Colonic mucosa (tissue), 4 donors: Measurements from ENCODE around the gene RYR1. TPM values are rescaled to one million over a fixed set of nuclear protein-coding genes. Genes with fewer than 3 reads are reported as not detected.
A peak's percentile ranks its signal among the peaks of the same experiment; 100 is the strongest.

ENCODE experiments used
- DNase-seq: peaks from one replicate; pipeline ENCODE4 v3.0.0-alpha.2; 2020
- H3K27ac ChIP-seq: fragments of 200-600 bp; one replicate; pipeline ENCODE4 v1.8.0; 2021
- H3K27me3 ChIP-seq: fragments of 200-600 bp; one replicate; pipeline ENCODE4 v1.8.0; 2021
- H3K36me3 ChIP-seq: fragments of 200-600 bp; one replicate; pipeline ENCODE4 v1.8.0; 2021
- H3K4me1 ChIP-seq: fragments of 200-600 bp; one replicate; pipeline ENCODE4 v1.8.0; 2021; ENCODE audit warnings: mild to moderate bottlenecking
- H3K4me3 ChIP-seq: fragments of 200-600 bp; one replicate; pipeline ENCODE4 v1.8.0; 2021
- H3K9ac ChIP-seq, 2 donors: one replicate each; pipeline ENCODE4 v1.7.0; 2013; ENCODE audit warnings: control low read depth in 2 of 2, low read depth in 2 of 2, low read length in 2 of 2
- H3K9me3 ChIP-seq: fragments of 200-600 bp; one replicate; pipeline ENCODE4 v1.8.0; 2021
- intact Hi-C: fragments of 100-400 bp; cut with DNase I; formaldehyde crosslinking; loops from one replicate; pipeline ENCODE4 v1.14.1; 2022
- total RNA-seq, 2 donors: library from RNA; stranded (reverse); fragmentation: NEBNext Ultra II Directional in 1 of 2; extraction: Animal tissue kit (Norgen Biotek cat#: 25700) in 1 of 2; gene quantifications; one replicate each; pipeline ENCODE4 v1.2.1, GENCODE V29; 2021
- TF ChIP-seq, protein P1 (sequence below): fragments of 200-600 bp; IDR thresholded peaks from one replicate; pipeline ENCODE4 v1.8.0; 2022; ENCODE audit warnings: antibody characterized with exemption, mild to moderate bottlenecking
- donor health status: healthy.
- donor health status: DM: no; HTN: no; CAD: no.
- donor health status: DM: no; HTN: no; CAD: no.

The RYR1 gene
- total RNA-seq, 2 donors from 2014 or later = 0.64 to 0.89 TPM

GRCh38 chr19:38617283-38617763 is 183.8 kb downstream of the RYR1 start:
- TF ChIP-seq, protein P1, sequence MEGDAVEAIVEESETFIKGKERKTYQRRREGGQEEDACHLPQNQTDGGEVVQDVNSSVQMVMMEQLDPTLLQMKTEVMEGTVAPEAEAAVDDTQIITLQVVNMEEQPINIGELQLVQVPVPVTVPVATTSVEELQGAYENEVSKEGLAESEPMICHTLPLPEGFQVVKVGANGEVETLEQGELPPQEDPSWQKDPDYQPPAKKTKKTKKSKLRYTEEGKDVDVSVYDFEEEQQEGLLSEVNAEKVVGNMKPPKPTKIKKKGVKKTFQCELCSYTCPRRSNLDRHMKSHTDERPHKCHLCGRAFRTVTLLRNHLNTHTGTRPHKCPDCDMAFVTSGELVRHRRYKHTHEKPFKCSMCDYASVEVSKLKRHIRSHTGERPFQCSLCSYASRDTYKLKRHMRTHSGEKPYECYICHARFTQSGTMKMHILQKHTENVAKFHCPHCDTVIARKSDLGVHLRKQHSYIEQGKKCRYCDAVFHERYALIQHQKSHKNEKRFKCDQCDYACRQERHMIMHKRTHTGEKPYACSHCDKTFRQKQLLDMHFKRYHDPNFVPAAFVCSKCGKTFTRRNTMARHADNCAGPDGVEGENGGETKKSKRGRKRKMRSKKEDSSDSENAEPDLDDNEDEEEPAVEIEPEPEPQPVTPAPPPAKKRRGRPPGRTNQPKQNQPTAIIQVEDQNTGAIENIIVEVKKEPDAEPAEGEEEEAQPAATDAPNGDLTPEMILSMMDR = no peak
- Histone ChIP-seq H3K27me3 (no peaks in the 10 kb centered on the region), H3K36me3 (no peaks in the 10 kb centered on the region), H3K4me3 (peak overlapping the region; percentile 97), H3K9me3 (no peaks in the 10 kb centered on the region), H3K4me1 (peaks cover 7% of the 10 kb centered on the region), H3K27ac (peak overlapping the region; percentile 24), H3K9ac (peak overlapping the region in 1 of 2 donors; percentile 54)
- DNase-seq = no peak
- intact Hi-C loops = loop anchor here (10.0 kb wide), 1 partner anchor 213 kb away; the partner anchor contains the start of gene FAM98C

GRCh38 chr19:38617764-38618589 is 184.5 kb downstream of the RYR1 start, which contains the start of gene MAP4K1:
MAP4K1 (minus strand) TSS chr19:38617953; CDS start chr19:38617895, 58 bp downstream.
- Histone ChIP-seq H3K4me3 (peak within 1 kb of the TSS; percentile 97), H3K9ac (peak within 1 kb of the TSS; percentile 74 to 99), H3K9me3 (no peaks in the 10 kb centered on the region), H3K36me3 (no peaks in the 10 kb centered on the region), H3K27ac (peak within 1 kb of the TSS; percentile 78), H3K4me1 (peaks cover 7% of the 10 kb centered on the region), H3K27me3 (no peaks in the 10 kb centered on the region)
- peak; percentile 63 for DNase-seq
- TF ChIP-seq, protein P1 = no peak
- intact Hi-C loops = loop anchor here (10.0 kb wide), 1 partner anchor 213 kb away; the partner anchor contains the start of gene FAM98C

DNA sequence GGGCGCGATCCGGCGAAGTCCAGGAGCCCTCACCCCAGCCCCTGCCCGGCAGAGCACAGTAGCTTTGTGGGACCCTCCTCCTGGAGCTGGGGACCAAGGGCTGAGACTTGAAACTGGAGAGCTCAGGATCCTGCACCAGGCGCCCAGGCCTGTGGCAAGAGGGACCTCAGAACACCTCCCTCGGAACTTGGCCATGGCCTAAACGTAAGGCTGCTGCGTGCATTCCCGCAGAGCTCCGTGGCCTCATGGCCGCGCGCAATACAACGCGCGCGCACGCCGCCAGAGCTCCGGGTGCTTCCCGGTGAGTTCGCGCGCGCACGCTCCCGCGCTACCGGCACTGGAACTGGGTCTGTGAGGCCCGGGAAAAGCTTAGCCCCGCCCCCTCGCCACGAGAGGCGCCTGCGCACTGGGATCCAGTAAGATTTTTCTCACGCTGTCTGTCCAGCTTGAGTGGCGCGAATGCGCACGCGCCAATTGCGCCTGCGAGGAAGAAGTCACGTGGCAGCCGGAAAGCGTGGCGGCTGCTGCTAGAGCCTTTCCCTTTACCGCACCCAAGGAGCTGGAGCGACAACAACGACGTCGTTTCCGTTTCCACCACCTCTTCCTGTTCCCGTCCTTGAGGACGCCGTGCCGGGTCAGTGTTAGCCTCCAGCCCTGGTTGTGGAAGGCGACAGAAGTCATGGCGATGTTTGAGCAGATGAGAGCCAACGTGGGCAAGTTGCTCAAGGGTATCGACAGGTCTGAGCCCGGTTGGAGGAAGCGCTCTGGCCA is 185.3 kb downstream of the RYR1 start, which contains the start of gene EIF3K:
TSS of gene EIF3K (plus strand) at position 599 of the 771 bp plus-strand sequence. CDS start at position 680, 81 bp downstream.
- TF ChIP-seq, protein P1 = no peak
- Histone ChIP-seq H3K27me3 (no peaks in the 10 kb centered on the region), H3K9me3 (no peaks in the 10 kb centered on the region), H3K27ac (peak within 1 kb of the TSS; percentile 78), H3K9ac (peak within 1 kb of the TSS; percentile 99), H3K4me1 (peaks cover 7% of the 10 kb centered on the region), H3K4me3 (peak within 1 kb of the TSS; percentile 97), H3K36me3 (peaks cover 1% of the 10 kb centered on the region)
- DNase-seq = peak; percentile 100
- intact Hi-C loops = loop anchor here (10.0 kb wide), 1 partner anchor 214 kb away; the partner anchor contains the start of gene FAM98C

GRCh38 chr19:38619361-38620174 is 186.1 kb downstream of the RYR1 start:
- intact Hi-C loops = loop anchor here (10.0 kb wide), 2 partner anchors 75 to 215 kb away; partner anchors contain the start of gene FAM98C

More at GRCh38 chr19:38619361-38620174, 186.1 kb downstream of the RYR1 start:
- Histone ChIP-seq H3K27me3 (no peaks in the 10 kb centered on the region), H3K9me3 (no peaks in the 10 kb centered on the region), H3K4me3 (peak overlapping the region; percentile 97), H3K4me1 (peaks cover 7% of the 10 kb centered on the region), H3K27ac (peak overlapping the region; percentile 78), H3K36me3 (peaks cover 9% of the 10 kb centered on the region), H3K9ac (peak overlapping the region; percentile 99)
- no peak for DNase-seq
- TF ChIP-seq, protein P1 = no peak
